GM21717 (cell line): ENCODE measurements around the gene GPR21.

Experiments
- ATAC-seq: cut with Tn5 transposase; IDR thresholded peaks from one replicate; pipeline ENCODE4 v1.9.1; 2021; ENCODE audit warnings: mild to moderate bottlenecking, moderate library complexity; ENCODE audit not compliant: unreplicated experiment

The GPR21 gene

GRCh38 chr9:123033352-123033751 is at the start of gene GPR21:
GPR21 (plus strand) TSS chr9:123033667; CDS start chr9:123034567, 900 bp downstream.
- ATAC-seq: no peak

- no peak for ATAC-seq
Measured at GRCh38 chr9:122986010-122986409, 47.5 kb upstream of the GPR21 start.

- ATAC-seq: no peak
Measured at GRCh38 chr9:122988141-122988540, 45.3 kb upstream of the GPR21 start.

GRCh38 chr9:122988920-122989621 is 44.4 kb upstream of the GPR21 start:
- peak; percentile 55 for ATAC-seq

- no peak for ATAC-seq
Measured at GRCh38 chr9:122991370-122991830, 42.1 kb upstream of the GPR21 start.

- ATAC-seq: no peak
Measured at GRCh38 chr9:122996586-122996985, 36.9 kb upstream of the GPR21 start.

- no peak for ATAC-seq
Measured at GRCh38 chr9:122998448-122998847, 35.0 kb upstream of the GPR21 start.

- no peak for ATAC-seq
Measured at GRCh38 chr9:123000371-123001068, 32.9 kb upstream of the GPR21 start.

- no peak for ATAC-seq
Measured at GRCh38 chr9:123002754-123003153, 30.7 kb upstream of the GPR21 start.

GRCh38 chr9:123003466-123003865 is 30.0 kb upstream of the GPR21 start:
- no peak for ATAC-seq

GRCh38 chr9:123005964-123006363 is 27.5 kb upstream of the GPR21 start:
- ATAC-seq: no peak

GRCh38 chr9:123007269-123007668 is 26.2 kb upstream of the GPR21 start:
- no peak for ATAC-seq

GRCh38 chr9:123008909-123009308 is 24.6 kb upstream of the GPR21 start:
- ATAC-seq: no peak

- no peak for ATAC-seq
Measured at GRCh38 chr9:123011380-123011779, 22.1 kb upstream of the GPR21 start.

- ATAC-seq: no peak
Measured at GRCh38 chr9:123011878-123012528, 21.5 kb upstream of the GPR21 start.

GRCh38 chr9:123016631-123017030 is 16.8 kb upstream of the GPR21 start:
- no peak for ATAC-seq

- no peak for ATAC-seq
Measured at GRCh38 chr9:123020796-123021195, 12.7 kb upstream of the GPR21 start.

- ATAC-seq: no peak
Measured at GRCh38 chr9:123026425-123026824, 7.0 kb upstream of the GPR21 start.

GRCh38 chr9:123027517-123027916 is 6.0 kb upstream of the GPR21 start:
- no peak for ATAC-seq

- no peak for ATAC-seq
Measured at GRCh38 chr9:123028136-123028535, 5.3 kb upstream of the GPR21 start.

GRCh38 chr9:123028973-123029372 is 4.5 kb upstream of the GPR21 start:
- no peak for ATAC-seq

- ATAC-seq: no peak
Measured at GRCh38 chr9:123031963-123032362, 1.5 kb upstream of the GPR21 start.
